Measurements from ENCODE around the gene FGF3.

The FGF3 gene

DNA sequence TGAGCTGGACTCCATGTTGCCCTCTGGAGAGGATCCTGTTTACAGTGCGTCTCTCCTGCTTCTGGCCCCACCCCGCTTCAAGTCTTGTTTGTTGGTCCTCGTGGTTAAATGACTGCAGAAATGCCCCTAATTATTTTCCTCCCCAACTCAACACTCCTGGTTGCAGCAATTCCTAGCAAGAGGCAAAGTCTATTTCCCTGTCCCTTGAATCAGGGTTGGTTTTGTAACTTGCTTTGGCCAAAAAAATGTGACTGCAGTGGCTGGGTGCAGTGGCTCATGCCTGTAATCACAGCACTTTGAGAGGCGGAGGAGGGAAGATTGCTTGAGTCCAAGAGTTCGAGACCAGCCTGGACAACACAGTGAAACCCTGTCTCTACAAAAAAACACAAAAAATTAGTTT is 41.0 kb upstream of the FGF3 start:
- Histone ChIP-seq H3K4me3 (ENCODE audit: insufficient read depth, low read length, poor library complexity, severe bottlenecking) (no peak overlapping the region), H3K9me2 (replicated peaks; ENCODE audit: insufficient read depth, low read length) (no peaks in the 10 kb centered on the region), H3K36me3 (ENCODE audit: low read length) (no peaks in the 10 kb centered on the region), H3K27ac (ENCODE audit: low read depth, low read length) (no peak overlapping the region), H4K20me1 (ENCODE audit: low read depth, low read length) (no peaks in the 10 kb centered on the region), H3K79me2 (ENCODE audit: insufficient read depth, low read length) (no peaks in the 10 kb centered on the region), H3K4me2 (ENCODE audit: low read depth, low read length, poor library complexity, severe bottlenecking) (no peak overlapping the region), H3K9ac (ENCODE audit: low read length) (no peak overlapping the region), H3K27me3 (ENCODE audit: low read length) (no peaks in the 10 kb centered on the region), H3F3A (ENCODE audit: insufficient read depth) (no peaks in the 10 kb centered on the region), H3K9me3 (ENCODE audit: insufficient read depth, low read length) (no peaks in the 10 kb centered on the region), H2AFZ (ENCODE audit: low read depth, low read length, severe bottlenecking) (no peak overlapping the region)
- TF ChIP-seq, protein P1, sequence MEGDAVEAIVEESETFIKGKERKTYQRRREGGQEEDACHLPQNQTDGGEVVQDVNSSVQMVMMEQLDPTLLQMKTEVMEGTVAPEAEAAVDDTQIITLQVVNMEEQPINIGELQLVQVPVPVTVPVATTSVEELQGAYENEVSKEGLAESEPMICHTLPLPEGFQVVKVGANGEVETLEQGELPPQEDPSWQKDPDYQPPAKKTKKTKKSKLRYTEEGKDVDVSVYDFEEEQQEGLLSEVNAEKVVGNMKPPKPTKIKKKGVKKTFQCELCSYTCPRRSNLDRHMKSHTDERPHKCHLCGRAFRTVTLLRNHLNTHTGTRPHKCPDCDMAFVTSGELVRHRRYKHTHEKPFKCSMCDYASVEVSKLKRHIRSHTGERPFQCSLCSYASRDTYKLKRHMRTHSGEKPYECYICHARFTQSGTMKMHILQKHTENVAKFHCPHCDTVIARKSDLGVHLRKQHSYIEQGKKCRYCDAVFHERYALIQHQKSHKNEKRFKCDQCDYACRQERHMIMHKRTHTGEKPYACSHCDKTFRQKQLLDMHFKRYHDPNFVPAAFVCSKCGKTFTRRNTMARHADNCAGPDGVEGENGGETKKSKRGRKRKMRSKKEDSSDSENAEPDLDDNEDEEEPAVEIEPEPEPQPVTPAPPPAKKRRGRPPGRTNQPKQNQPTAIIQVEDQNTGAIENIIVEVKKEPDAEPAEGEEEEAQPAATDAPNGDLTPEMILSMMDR (IDR thresholded peaks at IDR 0.05; ENCODE audit: insufficient read depth, low read length, poor library complexity, severe bottlenecking), result no peak
- TF ChIP-seq EZH2phosphoT487 (conservative IDR thresholded peaks at IDR 0.05; ENCODE audit: low read length), result no peak

DNA sequence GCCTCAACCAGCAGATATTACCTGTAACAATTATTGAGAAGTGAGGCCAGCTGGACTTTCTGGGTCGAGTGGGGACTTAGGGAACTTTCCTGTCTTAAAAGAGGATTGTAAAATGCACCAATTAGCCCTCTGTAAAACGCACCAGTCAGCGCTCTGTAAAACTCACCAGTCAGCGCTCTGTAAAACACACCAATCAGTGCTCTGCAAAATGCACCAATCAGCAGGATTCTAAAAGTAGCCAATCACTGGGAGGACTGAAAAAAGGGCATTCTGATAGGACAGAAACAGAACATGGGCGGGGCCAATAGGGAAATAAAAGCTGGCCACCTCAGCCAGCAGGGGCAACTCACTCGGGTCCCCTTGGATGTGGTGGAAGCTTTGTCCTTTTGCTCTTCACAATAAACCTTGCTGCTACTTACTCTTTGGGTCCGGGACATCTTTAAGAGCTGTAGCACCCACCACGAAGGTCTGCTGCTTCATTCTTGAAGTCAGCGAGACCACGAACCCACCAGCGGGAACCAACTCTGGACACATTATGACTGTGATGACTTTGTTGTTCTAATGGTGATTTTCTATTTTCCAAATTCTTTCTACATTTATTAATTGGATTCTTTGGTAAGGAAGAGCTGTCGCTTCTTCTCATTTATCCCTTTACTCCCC is 40.2 kb upstream of the FGF3 start:
- H3K4me3 ChIP-seq (ENCODE audit: insufficient read depth, low read length, poor library complexity, severe bottlenecking), result no peak overlapping the region
- no peaks in the 10 kb centered on the region for H3K9me3 ChIP-seq (ENCODE audit: insufficient read depth, low read length)
- no peak overlapping the region for H3K27ac ChIP-seq (ENCODE audit: low read depth, low read length)
- no peaks in the 10 kb centered on the region for H4K20me1 ChIP-seq (ENCODE audit: low read depth, low read length)
- H3K9ac ChIP-seq (ENCODE audit: low read length), result no peak overlapping the region
- no peaks in the 10 kb centered on the region for H3K36me3 ChIP-seq (ENCODE audit: low read length)
- TF ChIP-seq, protein P1 (IDR thresholded peaks at IDR 0.05; ENCODE audit: insufficient read depth, low read length, poor library complexity, severe bottlenecking), result no peak
- no peak for TF ChIP-seq EZH2phosphoT487 (conservative IDR thresholded peaks at IDR 0.05; ENCODE audit: low read length)
- no peaks in the 10 kb centered on the region for H3K79me2 ChIP-seq (ENCODE audit: insufficient read depth, low read length)
- H2AFZ ChIP-seq (ENCODE audit: low read depth, low read length, severe bottlenecking), result no peak overlapping the region
- H3K4me2 ChIP-seq (ENCODE audit: low read depth, low read length, poor library complexity, severe bottlenecking), result no peak overlapping the region
- H3F3A ChIP-seq (ENCODE audit: insufficient read depth), result no peaks in the 10 kb centered on the region
- no peaks in the 10 kb centered on the region for H3K27me3 ChIP-seq (ENCODE audit: low read length)
- H3K9me2 ChIP-seq (replicated peaks; ENCODE audit: insufficient read depth, low read length), result no peaks in the 10 kb centered on the region

DNA sequence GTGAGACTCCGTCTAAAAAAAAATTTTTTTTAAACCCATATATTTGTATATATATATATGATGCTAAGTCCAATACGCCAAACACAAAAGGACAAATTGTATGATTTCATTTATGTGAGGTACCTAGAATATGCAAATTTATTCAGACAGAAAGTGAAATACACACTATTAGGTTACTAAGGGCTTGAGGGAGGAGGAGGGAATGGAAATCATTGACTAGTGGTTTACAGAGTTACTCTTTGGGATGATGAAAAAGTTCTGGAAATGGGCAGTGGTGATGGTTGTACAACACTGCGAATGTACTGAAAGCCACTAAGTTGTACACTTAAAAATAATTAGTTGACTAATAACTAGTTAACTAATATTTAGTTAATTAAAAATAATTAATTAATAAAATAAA is 36.2 kb upstream of the FGF3 start:
- H2AFZ ChIP-seq (ENCODE audit: low read depth, low read length, severe bottlenecking), result no peak overlapping the region
- H4K20me1 ChIP-seq (ENCODE audit: low read depth, low read length), result no peaks in the 10 kb centered on the region
- H3K4me2 ChIP-seq (ENCODE audit: low read depth, low read length, poor library complexity, severe bottlenecking), result no peak overlapping the region
- H3K36me3 ChIP-seq (ENCODE audit: low read length), result no peaks in the 10 kb centered on the region
- H3K9me3 ChIP-seq (ENCODE audit: insufficient read depth, low read length), result no peaks in the 10 kb centered on the region
- H3K4me3 ChIP-seq (ENCODE audit: insufficient read depth, low read length, poor library complexity, severe bottlenecking), result no peak overlapping the region
- H3K79me2 ChIP-seq (ENCODE audit: insufficient read depth, low read length), result no peaks in the 10 kb centered on the region
- no peak overlapping the region for H3K27ac ChIP-seq (ENCODE audit: low read depth, low read length)
- no peaks in the 10 kb centered on the region for H3K9me2 ChIP-seq (replicated peaks; ENCODE audit: insufficient read depth, low read length)
- H3K9ac ChIP-seq (ENCODE audit: low read length), result no peak overlapping the region
- no peaks in the 10 kb centered on the region for H3K27me3 ChIP-seq (ENCODE audit: low read length)
- TF ChIP-seq EZH2phosphoT487 (conservative IDR thresholded peaks at IDR 0.05; ENCODE audit: low read length), result no peak
- TF ChIP-seq, protein P1 (IDR thresholded peaks at IDR 0.05; ENCODE audit: insufficient read depth, low read length, poor library complexity, severe bottlenecking), result no peak
- no peaks in the 10 kb centered on the region for H3F3A ChIP-seq (ENCODE audit: insufficient read depth)

Data from SU-DHL-6 (cell line).